ENCODE measurements around the gene PABPN1L.

DNA sequence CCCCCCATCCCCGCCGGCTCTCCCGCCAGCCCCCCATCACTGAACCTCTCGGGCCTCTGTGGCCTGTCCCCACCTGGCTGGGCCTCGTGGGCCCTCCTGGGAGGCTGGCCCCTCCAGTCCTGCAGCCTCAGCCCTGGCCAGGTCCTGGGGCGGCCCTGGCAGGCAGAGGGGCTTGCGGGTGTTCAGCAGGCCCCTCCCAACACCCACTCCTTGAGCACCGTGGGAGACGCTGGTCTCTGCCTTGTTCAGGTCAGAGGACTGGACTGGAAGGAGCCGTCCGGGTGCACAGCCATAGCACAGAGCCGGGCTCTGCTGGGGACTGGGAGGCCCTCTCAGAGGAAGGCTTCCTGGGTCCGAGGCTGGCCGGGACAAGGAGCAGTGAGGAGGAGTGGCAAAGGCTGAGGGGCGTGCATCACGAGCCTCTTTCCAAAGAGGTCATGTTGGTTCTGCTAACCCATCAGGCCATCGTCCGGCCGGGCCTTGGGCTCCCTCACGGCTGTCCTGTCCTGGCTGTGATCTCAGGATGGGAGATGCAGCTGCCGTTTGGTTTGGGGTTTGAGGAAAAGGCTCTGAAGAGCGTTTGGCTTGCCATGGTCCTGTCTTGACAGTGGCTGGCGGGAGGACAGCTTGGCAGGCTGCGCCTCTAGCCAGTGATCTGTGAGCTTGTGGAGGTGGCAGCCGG, 6.3 kb upstream of the PABPN1L start:
- TF ChIP-seq, protein P1, sequence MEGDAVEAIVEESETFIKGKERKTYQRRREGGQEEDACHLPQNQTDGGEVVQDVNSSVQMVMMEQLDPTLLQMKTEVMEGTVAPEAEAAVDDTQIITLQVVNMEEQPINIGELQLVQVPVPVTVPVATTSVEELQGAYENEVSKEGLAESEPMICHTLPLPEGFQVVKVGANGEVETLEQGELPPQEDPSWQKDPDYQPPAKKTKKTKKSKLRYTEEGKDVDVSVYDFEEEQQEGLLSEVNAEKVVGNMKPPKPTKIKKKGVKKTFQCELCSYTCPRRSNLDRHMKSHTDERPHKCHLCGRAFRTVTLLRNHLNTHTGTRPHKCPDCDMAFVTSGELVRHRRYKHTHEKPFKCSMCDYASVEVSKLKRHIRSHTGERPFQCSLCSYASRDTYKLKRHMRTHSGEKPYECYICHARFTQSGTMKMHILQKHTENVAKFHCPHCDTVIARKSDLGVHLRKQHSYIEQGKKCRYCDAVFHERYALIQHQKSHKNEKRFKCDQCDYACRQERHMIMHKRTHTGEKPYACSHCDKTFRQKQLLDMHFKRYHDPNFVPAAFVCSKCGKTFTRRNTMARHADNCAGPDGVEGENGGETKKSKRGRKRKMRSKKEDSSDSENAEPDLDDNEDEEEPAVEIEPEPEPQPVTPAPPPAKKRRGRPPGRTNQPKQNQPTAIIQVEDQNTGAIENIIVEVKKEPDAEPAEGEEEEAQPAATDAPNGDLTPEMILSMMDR (IDR thresholded peaks at IDR 0.05; ENCODE audit: low read depth, low read length, poor library complexity, severe bottlenecking), result no peak
- TF ChIP-seq EZH2phosphoT487 (IDR thresholded peaks at IDR 0.05; ENCODE audit: borderline replicate concordance, low read length), result no peak

All from DOHH2 (cell line).